Measurements from ENCODE around the gene PRCC.
A peak's percentile ranks its signal among the peaks of the same experiment; 100 is the strongest.

The PRCC gene

DNA sequence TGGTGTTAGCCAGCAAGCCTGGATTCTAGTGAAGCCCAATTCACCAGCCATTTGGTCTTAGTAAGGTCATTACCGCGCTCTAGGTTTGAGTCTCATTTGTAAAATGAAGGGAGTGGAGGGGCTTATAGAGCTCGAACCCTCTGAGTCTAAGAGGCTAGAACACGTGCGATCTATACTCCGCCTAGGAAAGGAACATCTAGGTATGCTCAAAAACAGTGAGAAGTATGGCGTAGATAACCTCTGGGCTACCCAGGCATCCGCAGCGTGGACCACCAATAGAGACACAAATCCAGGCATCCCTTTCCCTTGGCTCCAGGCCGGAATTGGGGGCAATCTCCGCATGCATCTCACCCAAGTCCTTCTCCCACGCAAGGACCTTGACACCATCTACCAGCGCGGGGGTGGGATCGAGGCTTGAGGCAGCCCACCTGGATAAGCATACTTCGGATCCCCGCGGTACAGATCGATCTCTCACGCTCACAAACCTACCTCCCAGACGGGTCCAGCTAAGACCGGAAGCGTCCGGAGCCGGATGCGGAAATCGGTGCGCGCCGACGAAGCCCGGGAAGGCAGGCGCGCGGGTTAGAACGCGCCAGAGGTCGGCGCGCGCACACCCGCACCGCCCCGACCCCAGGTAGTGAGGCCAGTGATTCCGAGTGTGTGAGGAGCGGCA is 39.3 kb upstream of the PRCC start, which contains the start of gene METTL25B:
METTL25B (plus strand) TSS at position 544 of the 673 bp plus-strand sequence. CDS start 636 bp downstream, outside the sequence.
- TF ChIP-seq, protein P1, sequence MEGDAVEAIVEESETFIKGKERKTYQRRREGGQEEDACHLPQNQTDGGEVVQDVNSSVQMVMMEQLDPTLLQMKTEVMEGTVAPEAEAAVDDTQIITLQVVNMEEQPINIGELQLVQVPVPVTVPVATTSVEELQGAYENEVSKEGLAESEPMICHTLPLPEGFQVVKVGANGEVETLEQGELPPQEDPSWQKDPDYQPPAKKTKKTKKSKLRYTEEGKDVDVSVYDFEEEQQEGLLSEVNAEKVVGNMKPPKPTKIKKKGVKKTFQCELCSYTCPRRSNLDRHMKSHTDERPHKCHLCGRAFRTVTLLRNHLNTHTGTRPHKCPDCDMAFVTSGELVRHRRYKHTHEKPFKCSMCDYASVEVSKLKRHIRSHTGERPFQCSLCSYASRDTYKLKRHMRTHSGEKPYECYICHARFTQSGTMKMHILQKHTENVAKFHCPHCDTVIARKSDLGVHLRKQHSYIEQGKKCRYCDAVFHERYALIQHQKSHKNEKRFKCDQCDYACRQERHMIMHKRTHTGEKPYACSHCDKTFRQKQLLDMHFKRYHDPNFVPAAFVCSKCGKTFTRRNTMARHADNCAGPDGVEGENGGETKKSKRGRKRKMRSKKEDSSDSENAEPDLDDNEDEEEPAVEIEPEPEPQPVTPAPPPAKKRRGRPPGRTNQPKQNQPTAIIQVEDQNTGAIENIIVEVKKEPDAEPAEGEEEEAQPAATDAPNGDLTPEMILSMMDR (IDR thresholded peaks at IDR 0.05): no peak
- Histone ChIP-seq H3K27ac (peak within 1 kb of the TSS; percentile 96 to 99), H3K4me3 (peak within 1 kb of the TSS; percentile 98)
- peak; percentile 92 for DNase-seq (ENCODE audit: low spot score)

DNA sequence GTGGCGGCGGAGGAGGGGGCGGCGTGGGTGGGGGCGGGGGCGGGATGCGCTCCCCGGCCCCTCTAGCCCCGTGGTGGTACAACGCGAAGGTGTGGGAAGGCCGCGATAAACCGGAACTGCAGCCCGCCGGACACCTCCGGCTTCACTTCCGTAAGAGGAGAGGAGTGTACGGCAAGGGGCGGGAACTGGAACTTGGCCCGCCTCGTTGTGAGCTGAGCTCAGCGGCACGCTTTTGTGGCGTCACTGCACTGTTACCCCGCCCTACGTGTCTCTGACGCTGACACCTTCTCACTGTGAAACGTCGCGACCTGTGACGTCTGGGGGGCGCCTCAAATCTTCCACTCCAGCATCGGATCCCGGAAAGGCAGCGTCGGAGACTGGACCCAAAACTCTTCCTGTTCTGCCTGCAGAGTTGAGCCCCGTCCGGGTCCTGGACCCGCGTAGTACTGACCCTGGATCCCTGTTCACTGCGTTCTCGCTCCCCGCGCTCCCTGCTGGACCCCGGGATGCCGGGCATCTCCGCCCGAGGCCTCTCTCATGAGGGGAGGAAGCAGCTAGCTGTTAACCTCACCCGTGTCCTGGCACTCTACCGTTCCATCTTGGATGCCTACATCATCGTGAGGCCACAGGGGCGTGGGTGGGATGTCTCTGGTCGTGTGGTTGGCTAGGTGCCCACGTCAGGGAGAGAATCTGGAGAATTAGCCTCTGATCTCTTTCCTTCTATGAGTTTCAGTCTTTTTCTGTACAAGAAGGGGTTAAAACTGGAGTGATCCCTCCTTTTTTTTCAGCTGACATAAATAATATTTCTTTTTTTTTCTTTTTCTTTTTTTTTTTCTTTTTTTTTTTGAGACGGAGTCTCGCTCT is 38.5 kb upstream of the PRCC start, which contains the start of gene ISG20L2:
ISG20L2 (minus strand) TSS at position 168 of the 864 bp plus-strand sequence. CDS start 1,114 bp downstream, outside the sequence.
- TF ChIP-seq, protein P1 (IDR thresholded peaks at IDR 0.05): no peak
- H3K27ac ChIP-seq: peak within 1 kb of the TSS; percentile 96 to 99
- DNase-seq (ENCODE audit: low spot score): peak; percentile 98
- H3K4me3 ChIP-seq: peak within 1 kb of the TSS; percentile 98

DNA sequence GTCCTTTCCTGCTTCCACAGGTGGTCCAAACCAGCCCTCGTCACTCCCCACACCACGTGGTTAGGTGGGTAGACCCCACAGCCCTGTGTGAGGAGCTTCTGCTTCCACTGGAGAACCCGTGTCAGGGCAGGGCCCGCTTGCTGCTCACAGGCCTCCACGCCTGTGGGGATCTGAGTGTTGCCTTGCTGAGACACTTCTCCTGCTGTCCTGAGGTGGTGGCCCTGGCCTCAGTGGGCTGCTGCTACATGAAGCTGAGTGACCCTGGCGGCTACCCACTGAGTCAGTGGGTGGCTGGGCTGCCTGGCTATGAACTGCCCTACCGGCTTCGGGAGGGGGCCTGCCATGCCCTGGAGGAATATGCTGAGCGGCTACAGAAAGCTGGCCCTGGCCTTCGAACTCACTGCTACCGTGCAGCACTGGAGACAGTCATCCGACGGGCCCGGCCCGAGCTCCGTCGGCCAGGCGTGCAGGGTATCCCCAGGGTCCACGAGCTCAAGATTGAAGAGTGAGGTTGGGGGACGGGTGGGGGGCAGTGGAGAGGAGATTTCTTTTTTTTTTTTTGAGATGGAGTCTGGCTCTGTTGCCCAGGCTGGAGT is 33.2 kb upstream of the PRCC start:
- no peak for DNase-seq (ENCODE audit: low spot score)
- Histone ChIP-seq H3K27ac (no peak overlapping the region), H3K4me3 (no peak overlapping the region)
- TF ChIP-seq, protein P1 (IDR thresholded peaks at IDR 0.05): no peak

DNA sequence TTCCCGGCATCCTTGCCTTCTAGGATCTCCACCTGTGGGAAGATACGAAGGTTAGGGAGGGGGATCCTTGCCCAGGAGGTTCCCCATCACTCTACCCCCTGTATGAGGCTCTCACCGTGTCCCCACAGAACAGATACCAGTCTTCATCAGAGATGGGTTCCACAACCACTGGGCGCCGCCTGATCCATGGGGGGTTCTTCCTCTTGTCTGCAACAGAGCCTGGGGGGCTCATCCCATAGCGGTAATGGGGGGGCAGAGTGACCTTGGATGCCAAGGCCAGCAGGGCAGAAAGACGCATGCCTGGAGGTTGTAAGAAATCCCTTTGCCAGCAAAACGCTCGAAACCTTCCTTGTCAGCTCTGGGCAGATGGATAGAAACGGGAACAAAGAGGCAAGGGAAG is 28.9 kb upstream of the PRCC start:
- TF ChIP-seq, protein P1 (IDR thresholded peaks at IDR 0.05): no peak
- Histone ChIP-seq H3K4me3 (no peak overlapping the region), H3K27ac (no peak overlapping the region)
- DNase-seq (ENCODE audit: low spot score): no peak

DNA sequence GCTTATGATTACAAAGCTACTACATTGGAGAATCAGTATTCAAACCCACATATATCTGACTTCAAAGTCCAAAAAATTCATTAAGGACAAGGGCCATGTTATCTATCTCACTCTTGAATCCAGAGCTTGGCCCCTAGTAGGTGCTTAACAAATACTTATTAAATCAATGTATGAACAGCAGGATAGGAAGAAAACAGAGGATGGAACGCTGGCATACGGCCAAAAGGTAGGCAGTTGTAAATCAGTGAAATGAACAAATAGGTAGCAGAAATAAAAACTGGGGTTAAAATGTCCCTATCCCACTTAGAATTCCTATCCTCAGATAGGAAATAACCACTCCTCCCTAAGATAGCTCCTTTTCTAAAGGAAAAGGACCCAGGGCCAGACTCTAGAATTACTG is 28.4 kb upstream of the PRCC start:
- TF ChIP-seq, protein P1 (IDR thresholded peaks at IDR 0.05): no peak
- no peak overlapping the region for H3K27ac ChIP-seq
- no peak for DNase-seq (ENCODE audit: low spot score)
- no peak overlapping the region for H3K4me3 ChIP-seq

DNA sequence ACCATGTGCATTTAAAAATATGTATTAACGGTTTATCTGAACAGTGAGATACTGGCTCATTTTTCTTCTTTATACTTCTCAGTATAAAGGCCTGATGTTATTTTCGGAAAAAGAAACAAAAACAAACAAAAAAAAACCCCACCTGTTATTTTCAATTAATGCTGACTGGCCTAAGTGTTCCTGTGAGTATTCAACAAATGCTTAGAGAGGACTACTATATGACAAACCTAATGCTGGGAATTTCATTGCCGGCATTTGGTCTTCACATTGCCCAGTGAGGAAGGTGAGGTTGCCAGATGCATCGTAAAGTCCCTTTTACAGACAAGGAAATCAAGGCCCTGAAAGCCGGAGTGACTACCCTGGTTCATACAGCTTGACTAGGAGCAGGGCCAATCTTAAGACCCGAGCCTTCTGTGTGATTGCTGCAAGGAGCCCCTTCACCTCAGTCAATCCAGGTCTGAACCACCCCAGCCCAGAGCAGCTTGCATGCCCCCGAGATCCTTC is 27.0 kb upstream of the PRCC start:
- peak overlapping the region; percentile 84 for H3K4me3 ChIP-seq
- peak overlapping the region; percentile 73 for H3K27ac ChIP-seq
- no peak for DNase-seq (ENCODE audit: low spot score)
- TF ChIP-seq, protein P1 (IDR thresholded peaks at IDR 0.05): no peak

Data from coronary artery (tissue), 2 donors.